Neural cell (in vitro differentiated cells): ENCODE data around the gene PPM1H. TPM values are rescaled to one million over a fixed set of nuclear protein-coding genes. Genes with fewer than 3 reads are reported as not detected.

Experiments
- H2AFZ ChIP-seq: fragments of 200-600, 300-800 bp; sonication (generic), shearing (Covaris generic); 2 replicates; pipeline ENCODE4 v1.6.0; 2014; ENCODE audit warnings: low read depth, mild to moderate bottlenecking, antibody characterized with exemption, low read length, moderate library complexity
- H3F3A ChIP-seq: fragments of 200-600 bp; shearing (Covaris generic); 2 replicates; pipeline ENCODE4 v1.6.1; 2016; ENCODE audit warnings: mild to moderate bottlenecking, moderate library complexity, mixed read lengths, antibody characterized with exemption, low read length; ENCODE audit not compliant: insufficient read depth, poor library complexity, severe bottlenecking
- H3K27ac ChIP-seq: fragments of 200-600, 300-800 bp; sonication (generic), shearing (Covaris generic); 2 replicates; pipeline ENCODE4 v1.5.1; 2014; ENCODE audit warnings: mild to moderate bottlenecking, low read length, moderate library complexity
- H3K27me3 ChIP-seq: fragments of 300-800, 200-600 bp; sonication (generic), shearing (Covaris generic); 2 replicates; pipeline ENCODE4 v1.6.0; 2014; ENCODE audit warnings: mild to moderate bottlenecking, low read depth, low read length, moderate library complexity; ENCODE audit not compliant: insufficient read depth
- H3K36me3 ChIP-seq: fragments of 300-800, 200-600 bp; sonication (generic), shearing (Covaris generic); 2 replicates; pipeline ENCODE4 v1.5.1; 2014; ENCODE audit warnings: mild to moderate bottlenecking, antibody characterized with exemption, low read length, moderate library complexity; ENCODE audit not compliant: insufficient read depth
- H3K4me2 ChIP-seq: fragments of 300-800, 200-600 bp; sonication (generic), shearing (Covaris generic); 2 replicates; pipeline ENCODE4 v1.6.0; 2014; ENCODE audit warnings: mild to moderate bottlenecking, low read length
- H3K4me3 ChIP-seq: fragments of 300-800, 200-600 bp; sonication (generic), shearing (Covaris generic); 2 replicates; pipeline ENCODE4 v1.5.1; 2014; ENCODE audit warnings: mild to moderate bottlenecking, low read length, moderate library complexity
- H3K79me2 ChIP-seq: fragments of 200-600 bp; shearing (Covaris generic); replicated peaks from 2 replicates; pipeline ENCODE4 v1.6.0; 2014; ENCODE audit warnings: mild to moderate bottlenecking, low read length, moderate library complexity; ENCODE audit not compliant: insufficient read depth
- H3K9ac ChIP-seq: fragments of 300-800, 200-600 bp; sonication (generic), shearing (Covaris generic); 2 replicates; pipeline ENCODE4 v1.6.1; 2016; ENCODE audit warnings: mild to moderate bottlenecking, low read length, mixed read lengths
- H3K9me2 ChIP-seq: fragments of 200-600 bp; shearing (Covaris generic); 2 replicates; pipeline ENCODE4 v1.6.1; 2016; ENCODE audit warnings: mild to moderate bottlenecking, low read length, mixed read lengths; ENCODE audit not compliant: insufficient read depth
- H3K9me3 ChIP-seq: fragments of 200-600, 300-800 bp; sonication (generic), shearing (Covaris generic); 2 replicates; pipeline ENCODE4 v1.6.1; 2016; ENCODE audit warnings: mild to moderate bottlenecking, mixed run types, low read length, moderate library complexity, mixed read lengths
- H4K20me1 ChIP-seq: fragments of 200-600 bp; shearing (Covaris generic); 2 replicates; pipeline ENCODE4 v1.6.1; 2016; ENCODE audit warnings: mild to moderate bottlenecking, mixed run types; ENCODE audit not compliant: insufficient read depth
- CTCF ChIP-seq: fragments of 450-650 bp; IDR thresholded peaks from 2 replicates; pipeline ENCODE4 v1.5.1; 2014; ENCODE audit warnings: antibody characterized with exemption, mild to moderate bottlenecking, moderate library complexity; ENCODE audit not compliant: poor library complexity, severe bottlenecking
- EP300 ChIP-seq: fragments of 450-650 bp; conservative IDR thresholded peaks from 2 replicates; pipeline ENCODE4 v1.6.1; 2014; ENCODE audit warnings: antibody characterized with exemption, mild to moderate bottlenecking, moderate library complexity; ENCODE audit not compliant: poor library complexity, severe bottlenecking
- EZH2 ChIP-seq: fragments of 200-600, 300-800 bp; shearing (Covaris generic), sonication (generic); IDR thresholded peaks from 2 replicates; pipeline ENCODE4 v1.6.1; 2014; ENCODE audit warnings: antibody characterized with exemption, low read length, borderline replicate concordance, mild to moderate bottlenecking; ENCODE audit not compliant: insufficient read depth, poor library complexity, severe bottlenecking
- MXI1 ChIP-seq: fragments of 450-650 bp; conservative IDR thresholded peaks from 2 replicates; pipeline ENCODE4 v1.6.1; 2014; ENCODE audit warnings: antibody characterized with exemption, mild to moderate bottlenecking; ENCODE audit not compliant: poor library complexity, severe bottlenecking
- POLR2AphosphoS5 ChIP-seq: IDR thresholded peaks from 2 replicates; pipeline ENCODE4 v1.6.1; 2012
- RAD21 ChIP-seq: fragments of 450-650 bp; conservative IDR thresholded peaks from 2 replicates; pipeline ENCODE4 v1.6.1; 2014; ENCODE audit warnings: antibody characterized with exemption, mild to moderate bottlenecking, moderate library complexity
- REST ChIP-seq: IDR thresholded peaks from 2 replicates; pipeline ENCODE4 v1.6.1; 2012; ENCODE audit warnings: borderline replicate concordance
- SMC3 ChIP-seq: fragments of 450-650 bp; conservative IDR thresholded peaks from 2 replicates; pipeline ENCODE4 v1.6.1; 2014; ENCODE audit warnings: antibody characterized with exemption, mild to moderate bottlenecking, moderate library complexity; ENCODE audit not compliant: poor library complexity
- TAF1 ChIP-seq: IDR thresholded peaks from 2 replicates; pipeline ENCODE4 v1.6.1; 2012; ENCODE audit warnings: low read depth
- polyA plus RNA-seq: library from polyadenylated mRNA; depleted of rRNA; stranded (reverse); fragments of >200 nt; gene quantifications from 2 replicates; pipeline ENCODE4 v1.2.3, GENCODE V29; 2014

Gene PPM1H
- polyA plus RNA-seq, 1 donor from 2014 or later: 3.9 TPM

GRCh38 chr12:62919838-62920237 lies 15.1 kb downstream of the PPM1H start:
- Histone ChIP-seq H3K9me2 (no peaks in the 10 kb centered on the region), H3K27me3 (no peaks in the 10 kb centered on the region), H3K9me3 (no peaks in the 10 kb centered on the region), H4K20me1 (no peaks in the 10 kb centered on the region), H3F3A (no peaks in the 10 kb centered on the region), H3K4me2 (no peak overlapping the region), H3K27ac (no peak overlapping the region), H3K4me3 (no peak overlapping the region), H2AFZ (no peak overlapping the region), H3K9ac (no peak overlapping the region), H3K36me3 (no peaks in the 10 kb centered on the region), H3K79me2 (no peaks in the 10 kb centered on the region)
- TF ChIP-seq CTCF: no peak
- TF ChIP-seq MXI1: no peak
- no peak for TF ChIP-seq SMC3
- no peak for TF ChIP-seq TAF1
- TF ChIP-seq REST: no peak
- no peak for TF ChIP-seq EP300
- TF ChIP-seq EZH2: no peak
- TF ChIP-seq POLR2AphosphoS5: no peak
- no peak for TF ChIP-seq RAD21

- H3K9ac ChIP-seq: no peak overlapping the region
- H3K27ac ChIP-seq: no peak overlapping the region
- H3K36me3 ChIP-seq: no peaks in the 10 kb centered on the region
- no peaks in the 10 kb centered on the region for H3K27me3 ChIP-seq
- H4K20me1 ChIP-seq: no peaks in the 10 kb centered on the region
- no peak for TF ChIP-seq CTCF
- TF ChIP-seq EP300: no peak
- no peak for TF ChIP-seq SMC3
- TF ChIP-seq REST: no peak
- TF ChIP-seq POLR2AphosphoS5: no peak
- TF ChIP-seq EZH2: no peak
- TF ChIP-seq TAF1: no peak
- no peak for TF ChIP-seq RAD21
- no peak for TF ChIP-seq MXI1
- no peak overlapping the region for H2AFZ ChIP-seq
- no peaks in the 10 kb centered on the region for H3K79me2 ChIP-seq
- no peaks in the 10 kb centered on the region for H3F3A ChIP-seq
- no peak overlapping the region for H3K4me2 ChIP-seq
- no peaks in the 10 kb centered on the region for H3K9me3 ChIP-seq
- H3K9me2 ChIP-seq: no peaks in the 10 kb centered on the region
- H3K4me3 ChIP-seq: no peak overlapping the region
Measured at GRCh38 chr12:62917926-62918325, 17.0 kb downstream of the PPM1H start.
